Activated T-cell treated with anti-CD3 and anti-CD28 coated beads, Interleukin-2, amount 50 U/mL, for 72 hours (primary cell): Measurements from ENCODE around the gene PPP4R4. TPM values are rescaled to one million over a fixed set of nuclear protein-coding genes. Genes with fewer than 3 reads are reported as not detected.
"Not testable (repeated sequence)": the region's sequence is repeated elsewhere in the genome, so short reads cannot be mapped to it uniquely, and the experiment has no call there.

Experiments
- ATAC-seq, 2 donors: fragments of 150-1000 bp; cut with Tn5 transposase; replicated peaks in 1 of 2; 2 replicates each; pipeline ENCODE4 v1.10.0; 2021; ENCODE audit warnings: moderate library complexity in 2 of 2, mild to moderate bottlenecking in 1 of 2
- DNase-seq, 2 donors: peaks; one replicate each; pipeline ENCODE4 v3.0.0; 2021 to 2022; ENCODE audit warnings: mixed read lengths in 1 of 2
- H3K27ac Mint-ChIP-seq: one replicate; pipeline ENCODE4 v1.8.0; 2022; ENCODE audit warnings: mild to moderate bottlenecking, moderate library complexity, mixed read lengths
- H3K27me3 Mint-ChIP-seq: one replicate; pipeline ENCODE4 v1.8.0; 2022; ENCODE audit warnings: low read depth, mixed read lengths
- H3K36me3 Mint-ChIP-seq, 2 donors: one replicate each; pipeline ENCODE4 v1.8.0; 2022; ENCODE audit warnings: mixed read lengths in 2 of 2, mild to moderate bottlenecking in 1 of 2; ENCODE audit not compliant: insufficient read depth in 2 of 2
- H3K4me1 Mint-ChIP-seq: one replicate; pipeline ENCODE4 v1.8.0; 2022; ENCODE audit warnings: low read depth, mixed read lengths
- H3K4me3 Mint-ChIP-seq, 2 donors: one replicate each; pipeline ENCODE4 v1.8.0; 2022; ENCODE audit warnings: mild to moderate bottlenecking in 2 of 2, mixed read lengths in 2 of 2, moderate library complexity in 2 of 2
- H3K9me3 Mint-ChIP-seq, 2 donors: one replicate each; pipeline ENCODE4 v1.8.0; 2022; ENCODE audit warnings: mixed read lengths in 2 of 2
- total RNA-seq, 2 donors: library from RNA; stranded (reverse); gene quantifications; one replicate each; pipeline ENCODE4 v1.2.3, GENCODE V29; 2022

Gene PPP4R4
- total RNA-seq, 2 donors from 2014 or later, result 6.2 to 9.5 TPM

- ATAC-seq, result no peak
- peaks cover 0 to 2% of the 10 kb centered on the region in 2 donors for H3K9me3 Mint-ChIP-seq
- no peaks in the 10 kb centered on the region for H3K4me1 Mint-ChIP-seq
- H3K27me3 Mint-ChIP-seq, result peaks cover 28% of the 10 kb centered on the region
- DNase-seq, result no peak
- peaks cover 1 to 3% of the 10 kb centered on the region in 2 donors for H3K36me3 Mint-ChIP-seq
- no peak overlapping the region for H3K4me3 Mint-ChIP-seq
- H3K27ac Mint-ChIP-seq, result no peak overlapping the region
Observed at GRCh38 chr14:94269156-94269555, 95.0 kb downstream of the PPP4R4 start.

GRCh38 chr14:94276898-94277561, 102.9 kb downstream of the PPP4R4 start:
- H3K4me3 Mint-ChIP-seq, H3K9me3 Mint-ChIP-seq, DNase-seq, ATAC-seq, H3K27ac Mint-ChIP-seq, H3K36me3 Mint-ChIP-seq, H3K27me3 Mint-ChIP-seq, H3K4me1 Mint-ChIP-seq: not testable (repeated sequence)

- no peaks in the 10 kb centered on the region for H3K4me1 Mint-ChIP-seq
- DNase-seq (no peak), ATAC-seq (no peak)
- H3K27ac Mint-ChIP-seq, result no peak overlapping the region
- H3K36me3 Mint-ChIP-seq, result no peaks in the 10 kb centered on the region
- H3K4me3 Mint-ChIP-seq, result no peak overlapping the region
- H3K27me3 Mint-ChIP-seq, result no peaks in the 10 kb centered on the region
- H3K9me3 Mint-ChIP-seq, result no peaks in the 10 kb centered on the region
Observed at GRCh38 chr14:94278731-94279130, 104.6 kb downstream of the PPP4R4 start.

GRCh38 chr14:94282991-94283723, 109.0 kb downstream of the PPP4R4 start:
- no peak overlapping the region for H3K27ac Mint-ChIP-seq
- H3K4me1 Mint-ChIP-seq, result peaks cover 11% of the 10 kb centered on the region
- peaks cover 0 to 7% of the 10 kb centered on the region in 2 donors for H3K9me3 Mint-ChIP-seq

GRCh38 chr14:94284221-94284620, 110.1 kb downstream of the PPP4R4 start:
- Mint-ChIP-seq H3K4me3 (no peak overlapping the region), H3K27ac (no peak overlapping the region), H3K4me1 (peaks cover 11% of the 10 kb centered on the region), H3K9me3 (peaks cover 0 to 7% of the 10 kb centered on the region in 2 donors), H3K36me3 (no peaks in the 10 kb centered on the region), H3K27me3 (peaks cover 14% of the 10 kb centered on the region)
- no peak for ATAC-seq
- no peak for DNase-seq

More at GRCh38 chr14:94282991-94283723, 109.0 kb downstream of the PPP4R4 start:
- no peaks in the 10 kb centered on the region for H3K36me3 Mint-ChIP-seq
- H3K27me3 Mint-ChIP-seq, result peaks cover 14% of the 10 kb centered on the region
- no peak for ATAC-seq
- no peak overlapping the region for H3K4me3 Mint-ChIP-seq
- DNase-seq, result no peak

- Mint-ChIP-seq H3K27ac (no peak overlapping the region), H3K4me1 (peaks cover 11% of the 10 kb centered on the region)
- peak in 1 of 2 donors; percentile 48 for ATAC-seq
Observed at GRCh38 chr14:94285158-94285557, 111.0 kb downstream of the PPP4R4 start.

GRCh38 chr14:94288610-94289465, 114.7 kb downstream of the PPP4R4 start:
- Mint-ChIP-seq H3K27me3 (peaks cover 14% of the 10 kb centered on the region), H3K4me3 (no peak overlapping the region), H3K9me3 (peaks cover 0 to 7% of the 10 kb centered on the region in 2 donors), H3K27ac (no peak overlapping the region), H3K4me1 (peaks cover 11% of the 10 kb centered on the region), H3K36me3 (no peaks in the 10 kb centered on the region)
- DNase-seq (no peak), ATAC-seq (no peak)

More at GRCh38 chr14:94285158-94285557, 111.0 kb downstream of the PPP4R4 start:
- H3K27me3 Mint-ChIP-seq, result peaks cover 14% of the 10 kb centered on the region
- peaks cover 0 to 7% of the 10 kb centered on the region in 2 donors for H3K9me3 Mint-ChIP-seq
- no peaks in the 10 kb centered on the region for H3K36me3 Mint-ChIP-seq
- DNase-seq, result no peak
- no peak overlapping the region for H3K4me3 Mint-ChIP-seq

- no peak for ATAC-seq
- Mint-ChIP-seq H3K27ac (no peak overlapping the region), H3K4me3 (no peak overlapping the region), H3K4me1 (peaks cover 11% of the 10 kb centered on the region), H3K36me3 (no peaks in the 10 kb centered on the region), H3K27me3 (peaks cover 14% of the 10 kb centered on the region), H3K9me3 (peaks cover 0 to 7% of the 10 kb centered on the region in 2 donors)
- DNase-seq, result no peak
Observed at GRCh38 chr14:94290197-94290596, 116.1 kb downstream of the PPP4R4 start.

- no peak for ATAC-seq
- no peak for DNase-seq
- peaks cover 14% of the 10 kb centered on the region for H3K27me3 Mint-ChIP-seq
- H3K9me3 Mint-ChIP-seq, result peaks cover 0 to 7% of the 10 kb centered on the region in 2 donors
- H3K4me1 Mint-ChIP-seq, result peaks cover 8% of the 10 kb centered on the region
- no peak overlapping the region for H3K27ac Mint-ChIP-seq
- H3K36me3 Mint-ChIP-seq, result no peaks in the 10 kb centered on the region
- H3K4me3 Mint-ChIP-seq, result no peak overlapping the region
Observed at GRCh38 chr14:94291159-94291905, 117.2 kb downstream of the PPP4R4 start.

GRCh38 chr14:94291906-94292525, 117.9 kb downstream of the PPP4R4 start:
- peaks cover 14% of the 10 kb centered on the region for H3K4me1 Mint-ChIP-seq
- no peak overlapping the region for H3K4me3 Mint-ChIP-seq
- peaks cover 5 to 12% of the 10 kb centered on the region in 2 donors for H3K9me3 Mint-ChIP-seq
- H3K27me3 Mint-ChIP-seq, result peaks cover 18% of the 10 kb centered on the region
- ATAC-seq (no peak), DNase-seq (no peak)
- H3K36me3 Mint-ChIP-seq, result peaks cover 4 to 5% of the 10 kb centered on the region in 2 donors
- H3K27ac Mint-ChIP-seq, result no peak overlapping the region

- peaks cover 5 to 10% of the 10 kb centered on the region in 2 donors for H3K9me3 Mint-ChIP-seq
- H3K4me3 Mint-ChIP-seq, result no peak overlapping the region
- peaks cover 12% of the 10 kb centered on the region for H3K4me1 Mint-ChIP-seq
- H3K36me3 Mint-ChIP-seq, result peaks cover 4 to 5% of the 10 kb centered on the region in 2 donors
- ATAC-seq, result peak in 1 of 2 donors; percentile 13
- H3K27me3 Mint-ChIP-seq, result peaks cover 18% of the 10 kb centered on the region
- no peak for DNase-seq
- H3K27ac Mint-ChIP-seq, result no peak overlapping the region
Observed at GRCh38 chr14:94292526-94292871, 118.4 kb downstream of the PPP4R4 start.
